MM.1S (cell line): Measurements from ENCODE around the gene CD276.
A peak's percentile ranks its signal among the peaks of the same experiment; 100 is the strongest.
"Not testable (repeated sequence)": the region's sequence is repeated elsewhere in the genome, so short reads cannot be mapped to it uniquely, and the experiment has no call there.

ENCODE experiments used
- DNase-seq: peaks from one replicate; pipeline ENCODE4 v3.0.0-alpha.2; 2015
- H2AFZ ChIP-seq: fragments of 300-600 bp; sonication (generic); 2 replicates; pipeline ENCODE4 v1.6.0; 2016; ENCODE audit warnings: antibody characterized with exemption, low read length
- H3F3A ChIP-seq: fragments of 300-600 bp; sonication (generic); 2 replicates; pipeline ENCODE4 v1.6.1; 2016; ENCODE audit warnings: mild to moderate bottlenecking, antibody characterized with exemption, low read length, moderate library complexity, mixed read lengths; ENCODE audit not compliant: insufficient read depth
- H3K27ac ChIP-seq: fragments of 300-600 bp; sonication (generic); 2 replicates; pipeline ENCODE4 v1.5.1; 2016; ENCODE audit warnings: mild to moderate bottlenecking, low read length
- H3K27me3 ChIP-seq: fragments of 300-600 bp; sonication (generic); replicated peaks from 2 replicates; pipeline ENCODE4 v1.6.0; 2016; ENCODE audit warnings: low read length; ENCODE audit not compliant: insufficient read depth
- H3K36me3 ChIP-seq: fragments of 300-600 bp; sonication (generic); replicated peaks from 2 replicates; pipeline ENCODE4 v1.6.1; 2016; ENCODE audit warnings: mild to moderate bottlenecking, low read length, mixed read lengths; ENCODE audit not compliant: insufficient read depth
- H3K4me1 ChIP-seq: fragments of 300-600 bp; sonication (generic); 2 replicates; pipeline ENCODE4 v1.6.1; 2016; ENCODE audit warnings: low read length, mixed read lengths
- H3K4me2 ChIP-seq: fragments of 300-600 bp; sonication (generic); 2 replicates; pipeline ENCODE4 v1.6.0; 2016; ENCODE audit warnings: low read depth, low read length
- H3K4me3 ChIP-seq: fragments of 300-600 bp; sonication (generic); 2 replicates; pipeline ENCODE4 v1.5.1; 2016; ENCODE audit warnings: low read length, mixed read lengths
- H3K79me2 ChIP-seq: fragments of 300-600 bp; sonication (generic); 2 replicates; pipeline ENCODE4 v1.6.1; 2016; ENCODE audit warnings: mixed run types, low read length, mixed read lengths
- H3K9ac ChIP-seq: fragments of 300-600 bp; sonication (generic); 2 replicates; pipeline ENCODE4 v1.6.1; 2016; ENCODE audit warnings: low read length, mixed read lengths
- H3K9me2 ChIP-seq: fragments of 300-600 bp; sonication (generic); replicated peaks from 2 replicates; pipeline ENCODE4 v1.6.1; 2016; ENCODE audit warnings: mild to moderate bottlenecking, low read length, mixed read lengths; ENCODE audit not compliant: insufficient read depth
- H3K9me3 ChIP-seq: fragments of 300-600 bp; sonication (generic); replicated peaks from 2 replicates; pipeline ENCODE4 v1.6.1; 2016; ENCODE audit warnings: mild to moderate bottlenecking, low read length, mixed read lengths; ENCODE audit not compliant: insufficient read depth
- H4K20me1 ChIP-seq: fragments of 300-600 bp; sonication (generic); 2 replicates; pipeline ENCODE4 v1.6.1; 2016; ENCODE audit warnings: mild to moderate bottlenecking, low read length, moderate library complexity, mixed read lengths; ENCODE audit not compliant: insufficient read depth
- CTCF ChIP-seq: fragments of 300-600 bp; sonication (generic); IDR thresholded peaks from 2 replicates; pipeline ENCODE4 v1.5.1; 2016; ENCODE audit warnings: antibody characterized with exemption, low read length, mixed read lengths
- EZH2 ChIP-seq: fragments of 300-600 bp; sonication (generic); optimal IDR thresholded peaks from 2 replicates; pipeline ENCODE3; 2017; ENCODE audit warnings: low read depth, mild to moderate bottlenecking, antibody characterized with exemption, low read length, mixed read lengths
- EZH2phosphoT487 ChIP-seq: fragments of 300-600 bp; sonication (generic); IDR thresholded peaks from 2 replicates; pipeline ENCODE4 v1.6.1; 2018; ENCODE audit warnings: antibody characterized with exemption, low read length

Gene CD276

DNA sequence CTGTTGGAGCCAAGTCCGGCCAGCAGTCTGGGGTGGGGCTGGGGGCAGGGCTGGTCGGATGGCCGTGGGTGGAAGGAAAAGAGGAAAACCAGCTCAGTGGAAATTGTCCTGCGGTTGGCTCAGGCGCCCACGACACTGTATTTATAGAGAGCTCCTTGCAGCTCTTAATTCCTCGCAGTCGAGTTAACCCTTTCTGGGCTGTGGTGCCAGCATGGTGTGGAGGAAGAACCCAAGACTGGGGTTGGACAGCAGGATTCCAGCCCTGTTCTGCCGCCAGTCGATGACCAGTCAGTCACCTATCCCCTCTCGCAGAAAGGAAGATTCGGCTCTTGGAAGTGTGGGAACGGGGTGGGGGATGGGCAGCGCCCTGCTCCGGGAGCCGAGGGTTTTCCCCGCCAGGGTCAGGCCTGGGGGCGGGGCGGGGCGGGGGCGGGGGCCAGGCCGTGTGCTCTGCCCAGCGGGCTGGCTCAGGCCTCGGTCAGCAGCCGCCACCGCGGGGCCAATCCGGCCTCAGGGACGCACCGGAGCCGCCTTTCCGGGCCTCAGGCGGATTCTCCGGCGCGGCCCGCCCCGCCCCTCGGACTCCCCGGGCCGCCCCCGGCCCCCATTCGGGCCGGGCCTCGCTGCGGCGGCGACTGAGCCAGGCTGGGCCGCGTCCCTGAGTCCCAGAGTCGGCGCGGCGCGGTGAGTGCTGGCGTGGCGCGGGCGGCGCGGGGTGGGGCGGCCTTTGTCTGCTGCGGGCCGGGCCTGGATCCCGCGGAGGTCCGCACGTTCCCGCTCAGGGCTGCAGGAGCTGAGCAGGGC is at the start of gene CD276:
Gene CD276, plus strand, starts transcription at position 607 of the 804 bp plus-strand sequence. CDS start 15,257 bp downstream, outside the sequence.
- Histone ChIP-seq H3F3A (peaks cover 11% of the 10 kb centered on the region), H3K4me1 (no peaks in the 10 kb centered on the region), H3K9me2 (no peaks in the 10 kb centered on the region), H3K79me2 (peaks cover 18% of the 10 kb centered on the region), H3K27ac (no peak within 1 kb of the TSS), H3K27me3 (no peaks in the 10 kb centered on the region), H3K4me3 (peak within 1 kb of the TSS; percentile 78), H3K4me2 (peak within 1 kb of the TSS; percentile 94), H4K20me1 (no peaks in the 10 kb centered on the region), H3K36me3 (no peaks in the 10 kb centered on the region), H3K9ac (peak within 1 kb of the TSS; percentile 79), H2AFZ (peak within 1 kb of the TSS; percentile 75), H3K9me3 (no peaks in the 10 kb centered on the region)
- DNase-seq = peak; percentile 60
- TF ChIP-seq CTCF (no peak), EZH2phosphoT487 (no peak), EZH2 (no peak)

DNA sequence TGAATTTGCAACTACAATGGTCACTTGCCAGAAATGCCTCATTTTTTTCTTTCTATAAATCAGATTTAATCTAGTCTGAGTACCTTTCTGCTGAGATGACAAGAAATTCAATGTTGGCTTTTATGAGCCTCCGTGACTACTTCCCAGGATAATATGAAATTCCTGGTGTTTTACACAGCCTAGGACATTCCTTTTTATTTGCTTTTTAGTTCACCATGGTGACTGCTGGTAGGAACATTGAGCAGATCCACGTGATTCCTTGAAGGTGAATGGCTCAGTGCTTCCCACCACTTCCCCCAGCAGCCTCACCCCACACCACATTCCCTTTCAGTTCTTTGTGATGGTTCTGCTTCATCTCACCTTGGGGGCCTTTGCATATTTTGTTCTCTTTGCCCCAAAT is 46.7 kb upstream of the CD276 start:
- no peaks in the 10 kb centered on the region for H4K20me1 ChIP-seq
- no peak for DNase-seq
- 0 out of 2 replicates have a peak, but pooled peaks cover 2% of the 10 kb centered on the region for H3K4me1 ChIP-seq
- H3K9me3 ChIP-seq = no peaks in the 10 kb centered on the region
- H3K4me3 ChIP-seq = no peak overlapping the region
- no peaks in the 10 kb centered on the region for H3F3A ChIP-seq
- no peaks in the 10 kb centered on the region for H3K9me2 ChIP-seq
- TF ChIP-seq EZH2phosphoT487 = no peak
- TF ChIP-seq EZH2 = no peak
- no peak for TF ChIP-seq CTCF
- H3K27me3 ChIP-seq = no peaks in the 10 kb centered on the region
- H2AFZ ChIP-seq = no peak overlapping the region
- peaks cover 4% of the 10 kb centered on the region for H3K79me2 ChIP-seq
- H3K4me2 ChIP-seq = no peak overlapping the region
- H3K9ac ChIP-seq = no peak overlapping the region
- H3K36me3 ChIP-seq = no peaks in the 10 kb centered on the region
- no peak overlapping the region for H3K27ac ChIP-seq

DNA sequence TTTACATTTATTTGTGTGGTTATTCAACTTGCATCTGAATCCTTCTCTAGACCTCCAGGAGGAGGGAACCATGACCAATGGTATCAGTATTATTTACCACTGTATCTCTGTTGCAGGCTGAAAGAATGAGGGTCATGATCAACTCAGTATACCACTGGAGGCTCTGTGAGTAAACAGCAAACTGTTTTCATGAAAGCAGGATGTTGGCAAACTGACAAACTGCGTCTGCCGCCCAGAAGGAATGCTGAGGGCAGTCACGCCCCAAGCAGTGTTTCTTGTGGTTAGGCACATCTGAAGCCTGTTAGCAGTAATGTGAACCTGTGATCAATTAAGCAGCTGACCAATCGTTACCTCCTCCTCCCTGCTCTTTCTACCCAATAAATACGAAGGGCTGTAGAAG is 44.7 kb upstream of the CD276 start:
- not testable (repeated sequence) for H3K4me3 ChIP-seq, H3K9me3 ChIP-seq, H3K27me3 ChIP-seq, H3K79me2 ChIP-seq, H3K36me3 ChIP-seq, H3K27ac ChIP-seq, H3K4me1 ChIP-seq, DNase-seq, H4K20me1 ChIP-seq, H3F3A ChIP-seq, H2AFZ ChIP-seq, H3K4me2 ChIP-seq, H3K9ac ChIP-seq, H3K9me2 ChIP-seq
